GM18520 (cell line): ENCODE data around the gene IL1RL2.

ENCODE experiments used
- ATAC-seq: cut with Tn5 transposase; IDR thresholded peaks from one replicate; pipeline ENCODE4 v1.9.1; 2021; ENCODE audit not compliant: unreplicated experiment

IL1RL2 gene

GRCh38 chr2:102238039-102238756, 51.4 kb downstream of the IL1RL2 start:
- ATAC-seq: no peak

DNA sequence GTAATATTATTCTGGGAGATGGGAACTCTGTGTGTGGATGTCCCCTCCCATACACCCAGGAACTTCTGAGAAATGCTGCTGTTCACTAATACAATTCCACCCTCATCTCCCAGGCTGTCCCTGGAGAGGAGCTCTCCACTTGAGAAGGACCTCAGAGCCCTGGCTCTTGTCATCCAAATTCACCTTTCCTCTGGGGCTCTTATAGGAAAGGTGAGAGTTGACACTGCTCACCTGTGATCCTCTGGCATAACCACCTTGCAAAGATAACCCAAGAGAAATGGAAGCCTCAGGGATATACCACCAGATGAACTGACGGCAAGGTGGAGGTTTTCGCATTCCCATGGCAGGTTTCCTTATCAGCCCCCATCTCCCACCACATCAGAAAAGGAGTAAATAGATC, 52.0 kb downstream of the IL1RL2 start:
- ATAC-seq: no peak

DNA sequence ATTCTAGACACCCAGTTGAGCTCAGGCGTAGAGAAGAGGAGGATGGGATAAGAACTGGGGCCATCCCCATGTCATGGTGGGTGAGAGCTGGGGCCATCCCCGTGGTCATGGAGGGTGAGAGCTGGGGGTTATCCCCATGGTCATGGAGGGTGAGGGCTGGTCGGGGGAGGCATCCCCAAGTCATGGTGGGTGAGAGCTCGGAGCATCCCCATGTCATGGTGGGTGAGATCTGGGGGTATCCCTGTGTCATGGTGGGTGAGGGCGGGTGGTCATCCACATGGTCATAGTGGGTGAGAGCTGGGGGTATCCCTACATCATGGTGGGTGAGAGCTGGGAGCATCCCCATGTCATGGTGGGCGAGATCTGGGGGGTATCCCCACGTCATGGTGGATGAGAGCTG, 52.5 kb downstream of the IL1RL2 start:
- no peak for ATAC-seq

GRCh38 chr2:102240640-102241370, 54.0 kb downstream of the IL1RL2 start:
- ATAC-seq: peak; percentile 85

DNA sequence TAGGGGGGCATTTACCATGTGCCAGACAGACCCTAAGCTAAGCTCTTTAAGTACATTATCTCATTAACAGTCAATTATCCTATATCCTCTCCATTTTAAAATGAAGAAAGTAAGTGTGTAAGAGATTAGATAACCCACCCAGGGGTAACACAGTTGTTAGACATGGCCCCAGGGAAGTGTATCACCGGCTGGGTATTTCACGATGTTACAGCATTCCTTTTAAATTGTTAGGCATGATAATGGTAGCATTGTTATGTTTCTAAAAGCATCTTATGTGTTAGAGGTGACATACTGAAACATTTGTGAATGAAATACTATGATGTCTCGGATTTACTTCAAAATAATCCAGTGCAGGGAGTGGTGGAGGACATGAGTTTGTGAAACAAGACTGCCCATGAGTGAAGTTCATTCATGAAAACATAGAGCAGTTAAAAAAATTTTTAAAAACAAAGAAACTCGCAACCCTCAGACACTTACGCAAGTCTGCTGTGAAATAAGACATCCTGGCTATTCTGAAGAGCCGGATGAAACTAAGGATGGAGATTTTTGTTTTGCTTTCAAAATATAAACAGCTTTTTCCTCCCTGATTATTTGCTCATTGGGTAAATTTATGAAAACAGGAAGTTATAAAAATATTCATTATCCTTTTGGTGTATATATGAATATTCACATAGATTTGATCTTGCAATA, 54.9 kb downstream of the IL1RL2 start:
- no peak for ATAC-seq

GRCh38 chr2:102245266-102246151, 58.7 kb downstream of the IL1RL2 start:
- no peak for ATAC-seq

DNA sequence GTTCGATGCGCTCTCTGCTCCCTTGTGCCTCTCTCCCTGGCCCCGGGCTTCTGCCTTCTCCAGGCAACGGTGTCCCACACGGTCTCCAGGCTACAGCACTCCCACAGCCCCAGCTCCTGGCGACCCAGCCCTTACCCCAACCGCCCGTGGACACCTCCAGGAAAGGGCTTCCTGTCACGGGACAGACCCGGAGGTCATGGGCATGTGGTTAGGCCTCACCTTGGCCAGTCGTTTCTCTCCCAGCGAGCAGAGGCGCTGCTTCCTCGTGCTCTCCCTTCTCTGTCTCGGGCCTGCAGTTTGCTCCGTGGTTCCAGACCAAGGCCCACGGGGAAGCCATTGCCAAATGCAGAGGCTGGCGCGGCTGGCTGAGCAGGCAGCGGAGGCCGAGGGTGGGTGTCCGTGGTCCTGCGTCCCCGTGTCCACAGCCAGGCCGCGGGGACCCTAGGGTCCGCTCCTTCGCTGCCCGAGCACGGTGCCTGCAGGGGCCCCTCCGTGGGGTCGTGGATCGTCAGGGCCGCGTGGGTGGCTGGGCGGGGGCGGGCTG, 63.5 kb downstream of the IL1RL2 start:
- no peak for ATAC-seq

DNA sequence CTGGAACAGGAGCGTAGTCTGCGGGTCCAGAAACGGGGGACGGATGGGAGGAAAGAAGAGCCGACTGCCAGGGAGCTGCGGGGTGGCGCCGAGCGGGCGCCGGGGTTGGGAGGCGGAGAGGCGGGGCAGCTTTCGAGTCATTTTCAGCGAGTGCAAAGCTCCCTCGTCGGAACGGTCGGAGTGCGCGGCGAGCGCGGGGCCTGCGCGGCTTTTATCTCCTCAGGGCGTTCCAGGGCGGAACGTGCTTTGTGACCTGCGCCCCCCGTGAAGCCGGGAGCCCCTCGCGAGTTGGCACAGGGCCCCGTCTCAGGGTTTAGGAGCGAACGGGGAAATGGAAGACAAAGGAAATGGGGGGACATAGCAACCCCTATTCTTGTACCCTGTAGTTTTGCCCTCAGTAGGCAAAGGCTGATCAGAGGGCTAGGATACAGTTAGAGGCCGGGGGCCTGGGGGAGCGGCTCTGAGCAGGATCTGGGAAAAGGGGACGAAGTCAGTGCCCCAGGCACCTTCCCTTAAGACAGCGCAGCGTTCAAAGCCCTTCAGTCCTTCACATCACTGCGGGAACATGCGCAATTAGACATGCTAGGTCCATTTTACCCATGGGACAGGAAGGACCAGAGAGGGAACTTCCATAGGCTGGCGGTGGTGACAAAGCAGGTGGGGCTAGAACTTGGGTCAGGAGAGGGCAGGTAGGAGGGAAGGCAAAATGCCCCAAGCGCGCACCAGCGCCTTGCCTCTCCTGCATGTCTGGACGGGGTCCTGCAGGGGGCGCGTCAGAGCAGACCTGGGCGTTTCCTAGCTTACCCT, 64.4 kb downstream of the IL1RL2 start:
- ATAC-seq: no peak

GRCh38 chr2:102251849-102252203, 65.0 kb downstream of the IL1RL2 start:
- ATAC-seq: no peak

- no peak for ATAC-seq
Observed at GRCh38 chr2:102252236-102252635, 65.4 kb downstream of the IL1RL2 start.

DNA sequence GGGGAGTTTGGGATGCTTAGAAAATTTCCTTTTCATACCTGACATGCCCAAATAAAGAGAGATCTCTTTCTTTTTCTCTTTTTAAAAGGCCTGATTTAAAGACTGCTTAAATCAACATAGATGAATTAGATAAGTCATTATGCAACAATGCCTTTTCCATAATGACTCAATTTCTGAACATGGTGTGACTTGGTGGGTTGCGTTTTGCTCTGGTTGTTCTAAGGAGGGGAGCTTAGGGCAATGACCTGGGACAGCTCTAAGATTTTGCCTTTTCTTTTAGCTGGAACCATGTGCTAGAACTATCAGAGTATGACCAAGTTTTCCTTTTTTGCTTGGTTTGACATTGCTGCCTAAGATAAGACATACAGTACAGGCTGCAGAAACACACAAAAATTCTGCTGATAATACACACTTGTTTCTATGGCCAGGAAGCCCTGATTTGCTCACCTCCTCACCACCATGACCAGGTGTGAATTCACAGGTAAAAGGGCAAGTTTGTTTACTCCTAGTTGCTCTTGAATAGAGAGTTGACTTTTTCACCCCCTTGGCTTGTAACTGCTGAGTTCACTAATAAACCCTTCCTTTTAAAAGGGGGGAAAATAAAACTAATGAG, 66.4 kb downstream of the IL1RL2 start:
- no peak for ATAC-seq

- no peak for ATAC-seq
Observed at GRCh38 chr2:102253753-102254150, 66.9 kb downstream of the IL1RL2 start.

GRCh38 chr2:102256276-102256675, 69.5 kb downstream of the IL1RL2 start:
- no peak for ATAC-seq

- ATAC-seq: no peak
Observed at GRCh38 chr2:102256874-102257462, 70.1 kb downstream of the IL1RL2 start.

DNA sequence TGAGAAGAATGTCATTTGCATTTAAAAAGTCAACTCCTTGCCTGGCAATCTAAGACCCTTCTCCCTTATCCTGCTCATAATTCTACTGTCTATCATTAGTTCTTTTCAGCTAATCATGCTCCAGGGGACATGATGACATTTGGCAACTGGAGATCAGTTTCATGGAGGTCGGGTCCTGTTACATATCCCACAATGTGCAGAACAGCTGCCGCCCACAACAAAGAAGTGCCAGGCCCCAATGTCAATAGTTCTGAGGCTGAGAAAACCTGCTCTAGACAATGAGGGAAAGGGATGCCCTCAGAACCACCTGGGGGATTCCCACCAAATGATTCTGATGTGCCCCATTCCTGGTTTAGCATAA, 71.2 kb downstream of the IL1RL2 start:
- ATAC-seq: no peak

DNA sequence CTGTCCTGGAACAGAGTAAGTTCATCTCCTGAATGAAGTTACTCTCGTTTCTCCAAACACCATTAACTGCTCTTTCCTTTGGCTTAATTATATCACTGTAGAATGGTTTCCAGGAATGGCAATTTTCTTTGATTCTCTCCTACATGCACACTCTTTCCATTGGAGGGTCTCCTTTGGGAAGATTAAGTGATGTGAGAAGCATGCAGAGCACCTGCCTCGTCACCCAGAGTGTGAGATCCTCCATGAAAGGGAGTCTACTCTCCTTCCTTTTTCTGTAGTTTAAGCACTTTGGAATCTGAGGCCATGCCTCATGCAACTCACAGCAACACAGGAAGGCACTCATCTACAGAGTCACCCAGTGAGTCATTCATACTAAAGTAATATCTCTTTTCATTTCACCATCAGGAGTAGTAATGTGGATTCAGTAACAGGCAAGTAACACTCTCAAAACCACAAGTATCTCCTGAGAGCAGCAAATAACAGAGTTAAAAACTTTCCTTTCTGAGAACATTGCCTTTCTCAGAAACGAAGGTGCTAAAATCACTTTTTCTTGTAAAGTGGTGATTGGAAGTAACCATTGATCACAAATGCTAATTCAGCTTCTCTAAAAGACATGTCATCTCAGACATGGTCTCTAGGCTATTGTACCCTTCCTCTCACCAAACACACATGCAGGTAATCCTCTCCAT, 71.7 kb downstream of the IL1RL2 start:
- no peak for ATAC-seq

- no peak for ATAC-seq
Observed at GRCh38 chr2:102261467-102262135, 74.8 kb downstream of the IL1RL2 start.
